Hematopoietic multipotent progenitor cell treated with erythropoietin and hydrocortisone succinate and interleukin-3 and kit ligand, for 15 days (in vitro differentiated cells): Measurements from ENCODE around the gene IFI44.

Experiments used
- DNase-seq: peaks from one replicate; pipeline ENCODE4 v3.0.0-alpha.2; 2015; ENCODE audit warnings: low spot score

Gene IFI44

DNA sequence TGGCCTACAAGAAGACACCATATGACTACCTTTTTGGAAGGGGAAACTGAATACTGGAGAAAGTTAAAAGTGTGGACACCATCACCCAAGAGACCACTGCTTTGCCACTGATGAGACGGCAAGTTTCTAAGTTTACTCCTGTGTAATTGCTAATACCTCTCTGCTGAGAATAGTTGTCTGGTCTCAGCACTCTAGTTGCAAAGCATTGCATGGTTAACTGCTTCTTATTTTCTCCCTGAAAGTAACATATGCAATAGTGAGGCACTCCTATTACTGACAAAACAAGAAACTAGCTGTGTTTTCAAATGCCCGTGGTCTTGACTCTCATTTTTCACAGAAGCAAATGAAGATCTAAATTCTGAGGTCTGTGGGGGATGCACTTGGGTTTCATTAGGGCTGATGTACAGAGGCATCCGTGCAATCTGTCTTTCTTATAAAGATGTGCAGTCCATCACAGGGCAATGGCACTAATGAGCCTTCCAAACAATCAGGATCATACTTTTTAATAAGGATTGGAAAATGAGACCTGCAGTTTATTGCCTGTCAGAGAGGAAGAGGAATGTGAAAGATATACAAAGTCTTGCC lies 62.9 kb downstream of the IFI44 start:
- DNase-seq, result no peak

DNA sequence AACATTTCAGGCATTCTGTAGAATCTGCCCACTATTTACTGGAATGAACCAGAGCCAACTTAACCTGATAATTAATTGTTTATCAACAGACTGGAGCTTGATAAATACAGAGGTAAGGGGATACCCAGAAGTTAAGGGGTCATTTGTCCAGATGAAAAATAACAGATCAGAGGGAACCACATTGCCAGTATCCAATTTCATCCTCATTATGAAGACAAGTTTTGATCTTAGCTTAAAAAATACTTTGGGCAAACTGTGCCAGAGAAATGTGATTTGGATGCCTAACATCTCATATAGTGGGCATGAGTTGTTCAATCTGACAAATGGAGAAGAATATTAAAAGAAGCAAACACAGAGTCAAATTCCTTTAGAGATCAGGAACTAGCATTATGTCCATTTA lies 63.7 kb downstream of the IFI44 start:
- DNase-seq, result no peak
